GM23338 (cell line): ENCODE results near the gene POU3F2. TPM values are rescaled to one million over a fixed set of nuclear protein-coding genes. Genes with fewer than 3 reads are reported as not detected.

Experiments used
- ATAC-seq: fragments of 200-7000 bp; cut with Tn5 transposase; 3 replicates; pipeline ENCODE4 v1.9.1; 2020
- DNase-seq: peaks from one replicate; pipeline ENCODE4 v3.0.0-alpha.2; 2015; ENCODE audit warnings: low spot score
- H2AFZ ChIP-seq: fragments of 200-600 bp; sonication (generic); 2 replicates; pipeline ENCODE4 v1.8.0; 2016; ENCODE audit warnings: antibody characterized with exemption, mild to moderate bottlenecking, moderate library complexity
- H3F3A ChIP-seq: fragments of 200-600 bp; sonication (generic); replicated peaks from 2 replicates; pipeline ENCODE4 v1.8.0; 2017; ENCODE audit warnings: antibody characterized with exemption, mixed run types, low read depth
- H3K27ac ChIP-seq: fragments of 200-600 bp; sonication (generic); 2 replicates; pipeline ENCODE4 v1.6.1; 2016; ENCODE audit warnings: low read depth
- H3K27me3 ChIP-seq: fragments of 200-600 bp; sonication (generic); 2 replicates; pipeline ENCODE4 v1.8.0; 2016; ENCODE audit warnings: mild to moderate bottlenecking, mixed run types, moderate library complexity; ENCODE audit not compliant: insufficient read depth
- H3K36me3 ChIP-seq: fragments of 200-600 bp; sonication (generic); 2 replicates; pipeline ENCODE4 v1.8.0; 2016; ENCODE audit warnings: mild to moderate bottlenecking; ENCODE audit not compliant: insufficient read depth
- H3K4me1 ChIP-seq: fragments of 200-600 bp; sonication (generic); 2 replicates; pipeline ENCODE4 v1.8.0; 2016; ENCODE audit warnings: mild to moderate bottlenecking, moderate library complexity; ENCODE audit not compliant: insufficient read depth
- H3K4me2 ChIP-seq: fragments of 200-600 bp; sonication (generic); 2 replicates; pipeline ENCODE4 v1.7.1; 2017; ENCODE audit warnings: mixed run types
- H3K4me3 ChIP-seq: fragments of 200-600 bp; sonication (generic); 2 replicates; pipeline ENCODE4 v1.6.1; 2016; ENCODE audit warnings: mixed run types
- H3K79me2 ChIP-seq: fragments of 200-600 bp; sonication (generic); replicated peaks from 2 replicates; pipeline ENCODE4 v1.8.0; 2017; ENCODE audit warnings: mild to moderate bottlenecking; ENCODE audit not compliant: insufficient read depth
- H3K9me2 ChIP-seq: fragments of 200-600 bp; sonication (generic); 2 replicates; pipeline ENCODE4 v1.8.0; 2017; ENCODE audit not compliant: insufficient read depth
- H4K20me1 ChIP-seq: fragments of 200-600 bp; sonication (generic); replicated peaks from 2 replicates; pipeline ENCODE4 v1.8.0; 2017; ENCODE audit warnings: mild to moderate bottlenecking; ENCODE audit not compliant: insufficient read depth
- H3K27ac Mint-ChIP-seq: 2 replicates; pipeline ENCODE4 v1.8.0; 2020; ENCODE audit warnings: inconsistent platforms, mild to moderate bottlenecking, moderate library complexity, mixed read lengths
- H3K27me3 Mint-ChIP-seq: 3 replicates; pipeline ENCODE4 v1.8.0; 2022; ENCODE audit warnings: low read depth, mild to moderate bottlenecking, moderate library complexity, mixed read lengths, inconsistent platforms; ENCODE audit not compliant: insufficient read depth, poor library complexity
- H3K36me3 Mint-ChIP-seq: 3 replicates; pipeline ENCODE4 v1.8.0; 2021; ENCODE audit warnings: low read depth, mild to moderate bottlenecking, inconsistent platforms, moderate library complexity, mixed read lengths
- H3K4me1 Mint-ChIP-seq: 3 replicates; pipeline ENCODE4 v1.8.0; 2020; ENCODE audit warnings: mild to moderate bottlenecking, inconsistent platforms, mixed read lengths
- H3K4me3 Mint-ChIP-seq: 3 replicates; pipeline ENCODE4 v1.8.0; 2021; ENCODE audit warnings: moderate library complexity, mild to moderate bottlenecking, inconsistent platforms, mixed read lengths
- H3K9me3 Mint-ChIP-seq: 3 replicates; pipeline ENCODE4 v1.8.0; 2020; ENCODE audit warnings: moderate library complexity, mild to moderate bottlenecking, inconsistent platforms, mixed read lengths
- CREB1 ChIP-seq: fragments of 250-450 bp; sonication (Bioruptor Pico); IDR thresholded peaks from 2 replicates; pipeline ENCODE4 v1.5.0; 2020; ENCODE audit warnings: low read depth, mild to moderate bottlenecking, moderate library complexity
- EZH2 ChIP-seq: fragments of 200-600 bp; sonication (generic); IDR thresholded peaks from one replicate; pipeline ENCODE4 v1.8.0; 2017; ENCODE audit warnings: antibody characterized with exemption, mild to moderate bottlenecking, low read depth; ENCODE audit not compliant: unreplicated experiment
- EZH2phosphoT487 ChIP-seq: fragments of 200-600 bp; sonication (generic); IDR thresholded peaks from one replicate; pipeline ENCODE4 v1.8.1; 2018; ENCODE audit warnings: antibody characterized with exemption; ENCODE audit not compliant: unreplicated experiment
- JUNB ChIP-seq: IDR thresholded peaks from one replicate; pipeline ENCODE4 v1.6.1; 2016; ENCODE audit warnings: antibody characterized with exemption; ENCODE audit not compliant: unreplicated experiment
- POLR2AphosphoS5 ChIP-seq: IDR thresholded peaks from 2 replicates; pipeline ENCODE4 v1.6.1; 2016; ENCODE audit warnings: antibody characterized with exemption, low read depth
- polyA plus RNA-seq: library from polyadenylated mRNA; unstranded; fragments of >200 nt; fragmentation: Nextera tagmentation; extraction: Ambion mirVana; gene quantifications from 2 replicates; pipeline ENCODE4 v1.2.1, GENCODE V29; 2016
- total RNA-seq: library from RNA; depleted of rRNA; stranded (reverse); fragments of >200 nt; shearing (Covaris generic); gene quantifications from 2 replicates; pipeline ENCODE4 v1.2.3, GENCODE V29; 2014
- TF ChIP-seq, protein P1 (sequence below): IDR thresholded peaks from 2 replicates; pipeline ENCODE4 v1.6.1; 2016; ENCODE audit warnings: antibody characterized with exemption
- TF ChIP-seq, protein P2 (sequence below): IDR thresholded peaks from one replicate; pipeline ENCODE4 v1.6.1; 2018; ENCODE audit warnings: antibody characterized with exemption; ENCODE audit not compliant: unreplicated experiment

Gene POU3F2
- total and polyA plus RNA-seq, 2 experiments from 2014 or later = 0.26 to 0.76 TPM

DNA sequence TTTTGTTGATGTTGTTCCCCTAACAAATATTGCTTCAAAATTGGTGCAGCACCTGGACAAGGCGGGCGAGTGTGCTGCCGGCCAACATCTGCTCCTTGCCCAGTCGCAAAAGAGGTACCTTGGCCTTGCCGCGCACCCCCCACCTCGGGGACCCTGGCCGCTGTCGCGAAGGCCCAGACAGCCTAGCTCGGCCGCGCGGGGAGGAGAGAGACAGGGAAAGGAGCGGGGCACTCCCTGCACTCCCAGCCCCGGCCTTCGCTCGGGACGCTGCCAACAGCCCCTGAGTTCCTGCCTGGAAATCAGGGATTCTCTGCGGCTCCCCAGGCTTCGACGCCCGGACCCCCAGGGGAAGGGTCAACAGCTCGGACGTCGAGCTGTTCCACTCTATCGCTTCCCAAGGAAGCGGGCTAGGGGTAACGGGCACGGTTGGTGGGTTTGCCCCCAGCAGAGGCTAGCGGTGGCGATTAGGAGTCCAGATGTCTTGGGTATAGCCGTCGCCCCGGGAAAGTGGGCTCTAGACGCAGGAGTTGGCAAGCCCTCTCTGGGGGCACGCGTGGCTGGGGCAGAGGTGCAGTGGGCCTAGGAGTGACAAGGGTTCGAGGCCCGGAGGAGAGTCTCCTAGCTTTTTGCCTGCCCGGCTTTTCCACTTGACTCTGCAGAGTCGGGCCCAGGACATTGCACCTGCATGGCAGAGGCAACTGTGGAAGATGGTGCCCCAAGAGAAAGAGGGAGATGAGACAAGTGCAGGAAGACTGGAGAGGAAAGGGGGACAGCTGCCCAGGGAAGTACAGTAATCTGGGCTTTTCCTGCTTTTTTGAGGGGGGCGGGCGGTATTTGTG is 8.2 kb downstream of the POU3F2 start:
- DNase-seq = peak; percentile 81
- Histone ChIP-seq H3K4me1 (peaks cover 69% of the 10 kb centered on the region), H3K4me3 (peak overlapping the region; percentile 60), H3F3A (peaks cover 6% of the 10 kb centered on the region; the same call in 1 of the 2 replicates), H3K4me2 (peak overlapping the region; percentile 93), H3K27ac (no peak overlapping the region), H3K9me2 (no peaks in the 10 kb centered on the region), H3K36me3 (no peaks in the 10 kb centered on the region), H2AFZ (no peak overlapping the region), H3K79me2 (no peaks in the 10 kb centered on the region), H4K20me1 (no peaks in the 10 kb centered on the region), H3K27me3 (peaks cover 98% of the 10 kb centered on the region)
- TF ChIP-seq EZH2phosphoT487 (peak; percentile 49), POLR2AphosphoS5 (no peak), EZH2 (peak; percentile 79)
- peak; percentile 35 for ATAC-seq
- Mint-ChIP-seq H3K4me1 (peaks cover 39% of the 10 kb centered on the region), H3K27ac (no peak overlapping the region), H3K9me3 (no peaks in the 10 kb centered on the region; the same call in 2 of the 3 replicates), H3K36me3 (no peaks in the 10 kb centered on the region), H3K4me3 (peak overlapping the region; percentile 57), H3K27me3 (peaks cover 95% of the 10 kb centered on the region)

DNA sequence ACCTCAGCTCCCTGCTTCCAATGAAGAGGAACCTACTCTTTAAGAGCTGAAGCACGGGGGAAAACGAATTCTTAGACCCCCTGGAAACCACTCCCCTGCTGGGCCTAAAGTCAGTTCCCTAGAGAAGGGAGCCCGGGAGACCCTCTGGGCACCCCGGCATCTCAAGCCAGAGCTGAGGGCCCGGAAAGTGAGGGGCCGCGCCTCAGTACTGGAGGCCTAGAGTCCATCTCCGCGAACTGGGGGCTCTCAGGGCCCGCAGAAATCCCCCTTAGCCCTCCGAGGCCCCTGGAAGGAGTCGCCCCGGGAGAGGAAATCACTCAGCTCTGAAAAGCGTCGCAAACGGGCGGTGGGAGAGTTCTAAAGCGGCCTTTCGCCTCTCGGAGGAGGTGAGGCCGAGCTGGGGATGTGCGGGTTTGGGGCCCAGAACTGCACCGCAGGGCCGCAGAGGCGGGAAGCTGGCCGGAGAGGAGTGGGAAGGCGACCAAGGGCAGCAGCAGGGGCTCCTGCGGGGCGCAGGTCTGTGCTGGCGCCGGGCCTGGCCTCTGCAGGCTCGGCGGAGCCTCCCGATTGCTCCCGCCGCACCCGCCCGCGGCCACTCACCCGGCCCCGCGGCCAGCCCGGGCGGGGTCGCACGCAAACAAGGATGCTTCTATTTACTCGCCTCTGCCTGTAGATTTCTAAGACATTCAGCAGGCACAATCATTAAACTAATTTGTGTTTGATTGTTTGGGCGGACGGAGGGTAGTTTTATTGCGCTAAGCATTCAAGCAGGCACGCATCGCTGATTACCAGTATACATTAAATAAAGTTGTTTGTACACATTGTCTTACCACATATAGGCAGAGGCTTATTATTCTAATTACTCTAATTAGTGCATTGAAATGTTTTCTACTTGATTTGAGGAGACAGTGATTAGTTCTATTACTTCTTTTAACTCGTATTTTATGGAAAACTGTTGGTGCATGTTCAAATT is 9.2 kb downstream of the POU3F2 start:
- Mint-ChIP-seq H3K27me3 (peaks cover 91% of the 10 kb centered on the region), H3K9me3 (no peaks in the 10 kb centered on the region; the same call in 2 of the 3 replicates), H3K4me3 (peak overlapping the region; percentile 73), H3K27ac (no peak overlapping the region), H3K36me3 (no peaks in the 10 kb centered on the region), H3K4me1 (peaks cover 34% of the 10 kb centered on the region)
- Histone ChIP-seq H3K9me2 (no peaks in the 10 kb centered on the region), H3K36me3 (no peaks in the 10 kb centered on the region), H3K79me2 (no peaks in the 10 kb centered on the region), H4K20me1 (no peaks in the 10 kb centered on the region), H3K27me3 (peaks cover 98% of the 10 kb centered on the region), H3K4me3 (peak overlapping the region; percentile 60), H2AFZ (peak overlapping the region; percentile 72; the same call in 1 of the 2 replicates), H3F3A (peaks cover 6% of the 10 kb centered on the region; the same call in 1 of the 2 replicates), H3K27ac (no peak overlapping the region), H3K4me1 (peaks cover 61% of the 10 kb centered on the region), H3K4me2 (peak overlapping the region; percentile 93)
- ATAC-seq = peak; percentile 13
- TF ChIP-seq EZH2phosphoT487 = peak; percentile 82
- peak; percentile 92 for TF ChIP-seq EZH2
- no peak for TF ChIP-seq JUNB
- TF ChIP-seq, protein P1, sequence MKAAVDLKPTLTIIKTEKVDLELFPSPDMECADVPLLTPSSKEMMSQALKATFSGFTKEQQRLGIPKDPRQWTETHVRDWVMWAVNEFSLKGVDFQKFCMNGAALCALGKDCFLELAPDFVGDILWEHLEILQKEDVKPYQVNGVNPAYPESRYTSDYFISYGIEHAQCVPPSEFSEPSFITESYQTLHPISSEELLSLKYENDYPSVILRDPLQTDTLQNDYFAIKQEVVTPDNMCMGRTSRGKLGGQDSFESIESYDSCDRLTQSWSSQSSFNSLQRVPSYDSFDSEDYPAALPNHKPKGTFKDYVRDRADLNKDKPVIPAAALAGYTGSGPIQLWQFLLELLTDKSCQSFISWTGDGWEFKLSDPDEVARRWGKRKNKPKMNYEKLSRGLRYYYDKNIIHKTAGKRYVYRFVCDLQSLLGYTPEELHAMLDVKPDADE = no peak
- TF ChIP-seq CREB1 (CRISPR knock-in tag) = no peak
- TF ChIP-seq, protein P2, sequence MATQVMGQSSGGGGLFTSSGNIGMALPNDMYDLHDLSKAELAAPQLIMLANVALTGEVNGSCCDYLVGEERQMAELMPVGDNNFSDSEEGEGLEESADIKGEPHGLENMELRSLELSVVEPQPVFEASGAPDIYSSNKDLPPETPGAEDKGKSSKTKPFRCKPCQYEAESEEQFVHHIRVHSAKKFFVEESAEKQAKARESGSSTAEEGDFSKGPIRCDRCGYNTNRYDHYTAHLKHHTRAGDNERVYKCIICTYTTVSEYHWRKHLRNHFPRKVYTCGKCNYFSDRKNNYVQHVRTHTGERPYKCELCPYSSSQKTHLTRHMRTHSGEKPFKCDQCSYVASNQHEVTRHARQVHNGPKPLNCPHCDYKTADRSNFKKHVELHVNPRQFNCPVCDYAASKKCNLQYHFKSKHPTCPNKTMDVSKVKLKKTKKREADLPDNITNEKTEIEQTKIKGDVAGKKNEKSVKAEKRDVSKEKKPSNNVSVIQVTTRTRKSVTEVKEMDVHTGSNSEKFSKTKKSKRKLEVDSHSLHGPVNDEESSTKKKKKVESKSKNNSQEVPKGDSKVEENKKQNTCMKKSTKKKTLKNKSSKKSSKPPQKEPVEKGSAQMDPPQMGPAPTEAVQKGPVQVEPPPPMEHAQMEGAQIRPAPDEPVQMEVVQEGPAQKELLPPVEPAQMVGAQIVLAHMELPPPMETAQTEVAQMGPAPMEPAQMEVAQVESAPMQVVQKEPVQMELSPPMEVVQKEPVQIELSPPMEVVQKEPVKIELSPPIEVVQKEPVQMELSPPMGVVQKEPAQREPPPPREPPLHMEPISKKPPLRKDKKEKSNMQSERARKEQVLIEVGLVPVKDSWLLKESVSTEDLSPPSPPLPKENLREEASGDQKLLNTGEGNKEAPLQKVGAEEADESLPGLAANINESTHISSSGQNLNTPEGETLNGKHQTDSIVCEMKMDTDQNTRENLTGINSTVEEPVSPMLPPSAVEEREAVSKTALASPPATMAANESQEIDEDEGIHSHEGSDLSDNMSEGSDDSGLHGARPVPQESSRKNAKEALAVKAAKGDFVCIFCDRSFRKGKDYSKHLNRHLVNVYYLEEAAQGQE = no peak
- peak; percentile 67 for DNase-seq
